HG03342 (cell line): ENCODE data around the gene S100A8.
"Not testable (repeated sequence)": the region's sequence is repeated elsewhere in the genome, so short reads cannot be mapped to it uniquely, and the experiment has no call there.

Source experiments
- ATAC-seq: cut with Tn5 transposase; IDR thresholded peaks from one replicate; pipeline ENCODE4 v1.9.1; 2021; ENCODE audit warnings: mild to moderate bottlenecking, moderate library complexity; ENCODE audit not compliant: unreplicated experiment

The S100A8 gene

DNA sequence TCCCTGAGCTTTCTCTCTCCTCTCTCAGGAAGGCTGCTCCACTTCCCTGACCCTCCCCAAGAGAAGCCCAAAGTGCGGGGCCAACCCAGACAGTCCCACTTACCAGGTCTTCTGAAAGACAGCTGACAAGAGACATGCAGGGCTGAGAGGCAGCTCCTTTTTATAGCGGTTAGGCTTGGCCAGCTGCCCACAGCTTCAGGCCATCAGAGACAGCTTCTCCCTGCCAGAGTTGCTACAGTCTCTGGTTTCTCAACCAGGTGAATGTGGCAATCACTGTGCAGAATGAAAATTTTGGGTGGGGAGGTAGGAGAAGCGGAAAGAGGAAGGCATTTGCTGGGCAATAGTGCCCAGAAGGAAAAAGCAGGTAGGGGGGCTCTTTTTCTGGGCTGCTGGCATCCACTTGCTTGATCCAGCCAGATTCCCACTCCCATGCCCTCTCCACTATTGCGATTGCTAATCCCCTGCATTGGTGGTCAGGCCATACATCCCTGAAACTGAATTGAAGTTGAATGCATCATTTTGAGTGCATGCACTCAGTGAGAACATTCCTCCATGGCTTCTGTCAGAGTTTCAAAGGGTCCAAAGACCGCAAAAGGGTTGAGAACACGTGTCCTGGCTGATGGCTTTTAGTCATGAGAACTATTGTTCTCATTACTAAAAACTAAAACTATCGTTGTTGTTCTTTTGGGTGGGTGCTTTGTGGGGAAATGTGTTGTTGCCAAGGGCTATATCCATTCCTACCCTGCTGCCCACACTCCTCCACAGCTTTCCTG lies at the start of gene S100A8:
TSS of gene S100A8 (minus strand) at position 136 of the 773 bp plus-strand sequence. CDS start 538 bp downstream, outside the sequence.
- no peak for ATAC-seq

DNA sequence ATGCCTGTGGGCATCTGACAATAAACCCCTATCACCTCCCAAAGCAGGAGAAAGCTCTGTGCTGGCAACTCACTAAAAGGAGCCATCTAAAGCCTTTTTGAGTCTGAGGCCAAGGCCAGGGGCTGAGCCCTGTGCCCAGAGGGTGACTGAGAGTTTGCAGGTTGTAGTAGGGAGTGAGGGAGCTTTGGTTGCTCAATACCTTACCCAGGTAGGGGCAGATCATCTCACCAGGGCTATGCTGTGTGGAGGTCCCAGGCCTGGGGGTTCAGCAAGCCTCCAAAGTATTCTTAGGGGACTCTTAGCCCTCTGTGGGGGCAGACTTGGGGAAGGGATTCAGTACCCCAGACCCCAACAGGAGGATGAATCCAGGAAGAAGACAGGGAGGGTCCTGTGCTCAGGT lies 48.4 kb upstream of the S100A8 start:
- no peak for ATAC-seq

DNA sequence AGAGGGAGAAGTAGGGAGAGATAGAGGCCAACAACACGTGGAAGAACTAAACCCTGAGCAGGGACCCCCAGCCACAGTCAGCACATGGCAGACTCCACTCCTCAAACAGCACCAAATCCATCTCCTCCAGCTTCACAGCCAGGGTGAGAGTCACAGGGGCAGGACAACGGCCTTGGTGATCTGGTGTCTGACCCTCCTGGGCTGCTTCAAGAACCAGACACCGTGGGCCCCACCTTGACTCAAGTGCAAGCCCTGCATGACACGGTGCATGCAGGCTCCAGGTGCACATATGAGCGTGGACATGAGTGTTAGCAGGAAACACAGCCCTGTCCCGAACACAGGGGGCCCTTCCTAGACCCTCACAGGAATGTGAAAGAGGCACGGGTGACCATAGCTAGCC lies 47.7 kb upstream of the S100A8 start:
- ATAC-seq: no peak

DNA sequence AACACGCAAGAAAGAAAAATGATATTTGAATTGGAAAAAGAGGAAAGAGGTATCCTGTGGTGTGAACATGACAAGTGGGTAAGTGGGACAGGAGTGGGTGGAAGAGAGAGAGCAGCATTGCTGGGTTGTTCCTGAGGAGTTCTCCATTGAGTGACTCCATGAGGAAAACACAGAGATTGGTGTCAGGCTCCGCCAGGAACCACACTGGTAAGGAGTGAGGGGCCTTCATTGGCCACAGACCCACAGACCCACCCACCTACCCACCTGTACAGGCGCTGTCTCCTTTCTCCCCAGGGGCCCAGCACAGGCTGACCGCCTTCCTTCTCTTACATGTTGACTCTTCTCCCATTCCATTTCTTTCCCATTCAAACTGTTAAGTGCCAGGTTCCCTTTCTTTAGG lies 46.4 kb upstream of the S100A8 start:
- ATAC-seq: no peak

DNA sequence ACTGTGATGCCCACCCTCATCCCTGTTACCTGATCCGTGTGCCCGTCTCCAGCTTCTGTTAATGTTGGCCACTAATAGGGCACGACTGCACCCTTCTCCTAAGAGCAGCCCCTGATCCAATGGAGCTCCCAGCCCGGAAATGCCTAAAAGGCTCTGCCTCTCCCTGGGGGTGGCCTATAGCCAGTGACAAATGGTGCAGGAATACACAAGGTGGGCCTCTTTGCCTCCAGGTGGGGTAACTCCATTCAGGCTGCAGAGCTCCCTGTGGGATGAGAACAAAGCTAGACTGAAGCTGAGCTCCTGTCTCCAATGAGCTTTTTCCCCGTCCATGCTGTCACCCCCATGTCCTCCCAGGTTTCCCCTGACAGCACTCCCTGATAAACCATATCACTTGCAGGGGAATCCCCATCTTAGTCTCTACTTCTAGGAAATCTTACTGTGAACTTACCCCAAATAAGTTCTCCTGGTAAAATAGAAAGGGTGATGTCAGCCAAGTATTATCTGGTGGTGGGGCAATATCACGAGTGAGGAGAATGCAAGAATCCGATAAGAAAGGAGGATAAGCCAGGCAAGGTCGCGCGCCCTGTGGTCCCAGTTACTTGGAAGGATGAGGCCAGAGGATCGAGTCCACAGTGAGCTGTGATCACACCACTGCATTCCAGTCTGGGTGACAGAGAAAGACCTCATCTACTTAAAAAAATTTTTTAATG lies 44.0 kb upstream of the S100A8 start:
- no peak for ATAC-seq

DNA sequence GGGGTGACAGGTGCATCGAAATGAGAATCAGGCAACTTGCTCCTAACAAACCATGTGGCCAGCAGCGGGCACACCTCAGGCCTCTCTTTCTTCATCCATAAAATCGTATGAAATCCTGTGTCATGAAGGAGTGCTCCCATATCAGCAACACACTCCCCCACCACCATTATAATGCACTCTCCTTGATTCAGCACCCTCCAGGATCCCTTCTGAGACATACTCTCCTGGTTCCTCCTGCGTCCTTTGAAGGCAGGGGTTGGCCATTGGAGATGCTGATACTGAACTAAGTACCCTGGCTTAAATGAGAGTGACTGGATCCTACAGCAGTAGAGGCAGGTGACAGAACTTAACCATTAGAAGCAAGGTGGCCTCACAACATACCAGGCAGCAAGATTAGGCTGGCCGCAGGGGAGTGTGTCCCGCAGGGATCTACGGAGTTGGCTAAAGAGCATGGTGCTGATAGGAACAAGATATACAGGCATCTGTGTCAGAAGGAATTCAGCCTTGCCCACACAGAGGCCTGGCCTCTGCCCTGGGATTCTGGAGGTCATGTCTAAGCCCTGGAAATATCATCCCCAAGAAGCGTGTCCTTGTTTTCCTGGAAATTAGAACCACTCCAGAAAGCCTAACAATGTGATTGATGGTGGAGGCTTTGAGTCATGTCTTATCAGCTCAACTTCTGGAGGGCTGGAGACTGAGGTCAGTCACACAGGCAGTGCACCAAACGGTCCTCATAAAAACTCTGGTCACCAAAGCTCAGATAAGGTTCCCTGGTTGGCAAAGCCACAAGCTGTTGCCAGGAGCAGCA lies 42.2 kb upstream of the S100A8 start:
- ATAC-seq: no peak

DNA sequence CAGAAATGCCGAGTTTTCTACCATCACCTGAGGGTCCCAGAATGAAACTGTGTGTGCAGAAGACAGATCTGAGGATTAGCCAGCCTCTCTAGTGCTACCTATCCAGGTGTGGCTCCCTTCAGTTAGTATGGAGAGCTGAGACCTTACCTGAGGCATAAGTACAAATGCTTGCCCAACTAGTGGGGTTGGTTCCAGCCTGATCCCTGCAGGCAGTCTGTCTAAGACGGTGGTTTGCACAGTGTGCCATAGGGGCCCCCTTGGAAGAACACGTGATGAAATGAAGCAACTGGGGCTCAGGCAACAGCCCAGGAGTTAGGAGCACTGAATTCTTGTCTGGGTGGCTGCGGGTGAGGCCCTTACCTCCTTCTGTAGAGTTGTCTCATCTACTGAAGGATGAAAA lies 41.1 kb upstream of the S100A8 start:
- ATAC-seq: no peak

DNA sequence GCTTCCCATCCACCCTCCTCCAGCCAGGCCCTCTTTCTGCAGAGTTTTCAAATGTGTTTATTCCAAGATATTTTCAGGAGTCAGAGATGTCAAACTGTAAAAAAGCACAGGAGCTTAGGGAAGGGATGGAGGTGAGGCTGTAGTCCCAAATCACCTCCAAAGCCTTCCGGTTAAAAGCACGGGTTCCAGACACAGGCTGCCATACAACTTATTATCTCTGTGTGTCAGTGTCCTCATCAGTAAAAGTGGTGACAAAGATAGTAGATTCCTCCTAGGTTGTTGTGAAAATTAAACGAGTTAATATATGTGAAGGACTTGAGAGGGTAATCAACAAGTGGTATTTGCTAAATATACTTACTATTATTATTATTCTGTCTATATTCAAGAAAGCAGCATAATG lies 40.6 kb upstream of the S100A8 start:
- ATAC-seq: no peak

DNA sequence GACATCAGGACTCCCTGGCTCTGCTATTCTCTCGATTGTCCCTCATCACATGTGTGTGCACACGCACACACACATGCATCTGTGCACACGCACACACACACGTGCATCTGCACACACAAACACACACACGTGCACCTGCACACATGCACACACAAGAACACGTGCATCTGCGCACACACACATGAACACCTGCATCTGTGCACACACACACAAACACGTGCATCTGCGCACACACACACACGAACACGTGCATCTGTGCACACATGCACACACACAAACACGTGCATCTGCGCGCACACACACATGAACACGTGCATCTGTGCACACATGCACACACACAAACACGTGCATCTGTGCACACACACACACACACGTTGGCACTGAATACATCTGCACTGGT lies 40.1 kb upstream of the S100A8 start:
- no peak for ATAC-seq

DNA sequence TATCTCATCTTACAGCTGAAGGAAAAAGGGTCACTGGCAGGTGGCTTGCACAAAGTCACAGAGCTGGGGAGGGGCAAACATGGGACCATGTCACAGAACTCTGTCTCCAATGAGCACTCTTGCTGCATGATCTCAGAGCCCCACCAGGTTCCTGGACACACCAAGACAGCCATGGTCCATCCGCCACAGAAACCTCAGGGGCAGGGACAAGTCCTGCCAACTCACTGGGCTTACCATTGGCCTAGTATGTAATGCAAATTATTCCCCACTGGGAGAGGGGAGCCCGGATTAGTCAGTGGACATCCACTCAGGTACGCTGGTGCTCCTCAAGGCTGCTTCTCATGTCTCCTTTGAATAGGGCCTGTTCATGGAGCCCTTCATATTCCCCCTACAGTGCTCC lies 39.7 kb upstream of the S100A8 start:
- ATAC-seq: no peak

DNA sequence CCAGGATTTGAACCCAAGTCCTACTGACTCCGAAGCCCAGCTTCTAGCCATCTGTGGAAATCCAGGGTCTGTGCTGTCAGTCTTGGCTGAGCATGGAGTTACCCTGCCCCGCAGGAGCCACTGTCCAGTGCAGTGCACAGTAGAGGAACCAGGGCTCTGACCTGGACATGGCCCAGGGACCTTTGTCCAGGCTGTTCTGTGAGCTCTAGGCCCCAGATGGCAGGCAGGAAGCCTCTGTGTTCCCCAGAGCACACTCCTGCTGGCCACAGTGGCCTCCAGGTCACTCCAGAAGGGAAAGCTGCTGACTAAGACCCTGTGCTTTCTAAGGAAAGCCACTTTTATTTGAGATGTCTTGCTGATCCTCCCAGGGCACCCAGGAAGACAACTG lies 39.3 kb upstream of the S100A8 start:
- no peak for ATAC-seq

DNA sequence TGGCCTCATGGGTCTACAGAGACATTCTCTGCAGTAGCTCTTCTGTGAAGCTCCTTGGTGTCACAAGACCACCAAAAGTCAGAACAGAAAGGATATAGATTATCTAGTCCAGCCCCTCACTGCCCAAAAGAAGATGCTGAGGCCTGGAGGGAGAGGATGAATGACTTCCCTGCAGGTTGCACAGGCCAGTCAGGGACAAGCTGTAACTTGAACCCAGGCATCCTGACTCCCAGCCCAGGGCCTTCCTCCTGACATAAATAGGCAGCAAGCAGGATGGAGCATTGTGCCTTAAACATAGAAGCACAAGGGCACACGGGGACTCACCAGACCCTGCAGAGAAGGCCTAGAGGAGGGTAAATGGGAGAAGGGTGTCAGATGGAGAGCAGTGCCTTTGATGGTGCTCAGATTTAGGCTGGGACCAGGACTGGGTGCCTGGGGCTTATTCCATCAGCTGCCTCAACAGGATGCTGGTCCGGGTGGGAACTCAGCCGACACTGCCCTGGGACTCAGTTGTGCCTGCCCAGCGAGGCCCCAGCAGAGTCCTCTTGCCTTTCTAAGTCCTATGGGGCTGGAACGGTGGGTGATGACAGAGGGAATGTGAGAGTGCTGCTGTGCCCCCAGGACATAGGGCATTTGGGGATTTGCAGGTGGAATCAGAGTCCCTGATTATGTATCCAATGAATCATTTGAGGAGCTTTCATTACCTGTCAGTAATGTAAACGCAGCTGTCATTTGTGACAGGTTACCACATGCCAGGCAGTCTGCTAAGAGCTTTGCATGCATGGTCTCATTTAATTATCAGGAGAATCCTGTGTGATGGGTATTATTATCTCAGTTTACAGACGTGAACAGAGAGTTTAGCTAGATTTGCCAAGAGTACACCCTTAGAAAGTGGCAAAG lies 38.6 kb upstream of the S100A8 start:
- no peak for ATAC-seq

DNA sequence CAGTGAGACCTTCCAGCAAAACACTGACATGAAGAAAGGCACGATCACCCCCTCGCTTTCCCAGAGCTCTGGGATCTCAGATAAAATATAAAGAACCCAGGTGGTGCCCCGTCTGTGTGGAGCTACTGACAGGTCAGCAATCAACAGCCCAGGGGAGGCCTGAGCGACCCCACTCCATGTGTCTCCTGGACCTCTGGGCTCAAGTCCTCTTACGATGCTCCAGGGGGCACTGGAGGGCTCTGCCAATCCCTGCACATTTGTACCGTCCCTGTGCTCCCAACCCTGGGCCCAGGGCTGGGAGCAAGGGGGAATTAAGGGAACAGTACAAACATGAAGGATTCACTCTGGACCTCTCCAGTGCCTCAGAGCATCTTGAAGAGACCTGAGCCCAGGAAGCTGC lies 37.9 kb upstream of the S100A8 start:
- no peak for ATAC-seq

DNA sequence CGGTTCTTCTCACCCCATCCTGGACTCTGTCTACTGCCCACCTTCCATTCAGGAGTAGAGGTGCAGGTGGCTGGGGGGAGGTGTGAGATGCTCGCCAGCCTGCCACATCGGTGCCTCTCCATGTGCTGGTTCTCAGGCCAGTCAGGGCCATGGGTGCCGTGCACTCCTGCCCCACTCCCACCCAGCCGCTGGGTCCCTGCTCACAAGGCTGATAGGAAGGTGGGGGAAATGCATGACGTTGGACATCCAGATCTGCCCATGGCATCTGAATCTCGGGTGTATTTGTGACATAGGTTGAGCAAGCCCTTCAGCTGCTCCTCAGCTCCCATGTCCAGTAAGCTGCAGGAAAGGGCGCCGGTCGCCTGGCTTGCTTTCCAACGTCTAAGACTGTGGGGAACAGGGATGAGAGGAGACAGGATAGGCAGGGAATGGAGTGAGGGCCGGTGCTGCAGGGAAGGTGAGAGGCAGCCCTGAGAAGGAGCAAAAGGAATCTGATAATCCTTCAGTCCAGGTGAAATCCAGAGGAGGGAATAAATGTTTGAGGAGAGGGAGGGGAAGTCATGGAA lies 37.3 kb upstream of the S100A8 start:
- ATAC-seq: no peak

DNA sequence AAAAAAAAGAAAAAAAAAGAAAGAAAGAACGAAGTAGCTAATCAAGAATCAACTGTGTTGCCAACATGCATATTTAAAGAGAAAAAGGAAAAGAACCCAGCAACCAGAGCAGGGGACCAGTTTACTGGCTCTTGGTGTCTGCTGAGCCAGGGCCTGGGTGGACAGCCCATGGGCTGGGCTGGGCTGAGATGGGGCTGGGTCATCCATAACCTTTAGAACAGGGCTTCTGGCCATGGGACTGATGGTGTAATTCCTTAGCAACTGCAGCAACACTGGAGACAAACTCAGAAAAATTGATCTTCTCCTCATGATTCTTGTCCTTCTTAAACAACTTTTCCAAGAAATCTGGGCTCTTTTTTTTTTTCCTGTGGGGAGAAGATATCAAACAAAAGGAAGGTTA lies 35.9 kb upstream of the S100A8 start:
- ATAC-seq: no peak

DNA sequence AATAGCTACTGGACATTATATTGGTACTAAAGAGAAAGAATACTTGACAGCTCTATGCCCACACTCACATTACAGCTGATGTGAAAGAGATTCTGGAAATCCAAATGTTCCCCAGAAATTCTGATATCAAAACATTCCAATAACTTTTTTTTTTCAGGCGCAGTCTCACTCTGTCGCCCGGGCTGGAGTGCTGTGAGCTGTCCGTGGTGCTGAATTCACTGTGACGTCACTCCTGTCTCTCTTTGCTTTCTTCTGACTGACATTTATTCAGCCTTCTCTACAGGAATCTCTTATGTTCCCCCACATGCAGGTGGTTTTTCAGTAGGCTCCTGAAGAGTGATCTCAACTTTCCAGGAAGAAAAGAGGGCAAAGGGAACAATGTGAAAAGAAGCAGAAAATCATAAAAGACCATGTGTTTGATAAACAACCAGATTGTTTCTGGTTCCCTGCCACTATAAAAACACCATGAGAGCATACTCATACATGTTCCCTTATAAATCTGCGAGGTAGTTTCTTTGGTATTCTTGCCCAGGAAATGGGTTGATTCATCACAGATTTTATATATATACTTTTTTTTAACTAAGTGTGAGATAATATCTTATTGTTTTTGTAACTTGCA lies 31.7 kb upstream of the S100A8 start:
- no peak for ATAC-seq

DNA sequence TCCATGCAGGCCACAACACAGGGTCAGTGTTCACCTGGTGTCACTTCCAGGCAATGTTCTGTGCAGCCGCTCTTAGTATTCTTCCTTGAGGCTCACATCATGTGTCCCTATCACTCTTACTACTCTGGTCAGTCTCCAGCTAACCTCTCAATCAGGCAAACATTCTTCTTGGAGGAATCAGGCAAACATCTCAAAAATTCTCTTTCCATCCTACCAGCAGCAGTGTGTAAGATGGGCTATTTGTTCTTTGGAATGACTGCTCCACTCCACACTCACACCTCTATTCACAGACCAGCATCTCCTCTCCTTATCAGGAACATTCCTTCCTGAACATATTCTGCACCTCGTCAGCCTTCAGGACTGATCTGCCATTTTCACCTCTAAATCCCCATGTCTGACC lies 29.4 kb upstream of the S100A8 start:
- no peak for ATAC-seq

DNA sequence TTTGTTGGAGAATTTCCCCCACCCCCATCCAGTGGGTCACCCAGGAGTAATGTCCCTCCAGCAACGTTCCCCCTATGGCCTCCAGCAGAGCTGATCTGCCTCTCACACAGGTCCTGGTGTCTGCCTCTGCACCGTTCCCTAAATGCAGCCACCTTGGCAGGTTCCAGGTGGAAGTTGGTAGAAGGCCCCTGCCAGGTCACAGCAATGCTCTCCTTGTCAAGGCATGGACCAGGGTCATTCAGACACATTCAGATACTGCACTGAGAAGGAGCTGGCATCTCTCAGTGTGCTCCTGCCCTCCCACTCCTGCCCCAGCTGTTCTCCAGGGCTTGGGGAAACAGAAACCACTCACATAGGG lies 28.5 kb upstream of the S100A8 start:
- ATAC-seq: not testable (repeated sequence)

DNA sequence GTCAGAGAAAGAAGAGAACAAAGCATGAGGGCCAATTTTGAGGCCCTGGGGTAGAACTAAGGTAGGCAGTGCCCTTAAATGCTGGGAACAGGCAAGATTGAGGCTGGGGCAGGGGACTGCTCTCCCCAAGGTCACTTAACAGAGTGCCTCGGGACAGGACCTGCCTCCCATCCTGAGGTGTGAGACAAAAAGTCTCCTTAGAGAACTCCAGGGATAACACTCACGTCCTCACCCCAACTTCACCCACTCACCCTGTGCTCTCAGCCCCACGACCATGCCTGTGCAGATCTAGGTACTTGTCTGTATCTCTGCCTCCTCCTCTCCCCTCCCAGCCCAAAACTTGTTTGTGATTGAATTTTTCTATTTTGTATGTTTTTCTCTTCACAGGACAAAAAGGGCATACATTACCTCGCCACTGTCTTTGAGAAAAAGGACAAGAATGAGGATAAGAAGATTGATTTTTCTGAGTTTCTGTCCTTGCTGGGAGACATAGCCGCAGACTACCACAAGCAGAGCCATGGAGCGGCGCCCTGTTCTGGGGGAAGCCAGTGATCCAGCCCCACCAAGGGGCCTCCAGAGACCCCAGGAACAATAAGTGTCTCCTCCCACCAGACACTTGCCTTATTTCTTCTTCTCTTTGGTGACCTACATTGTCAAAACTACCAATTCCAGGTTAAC lies 28.0 kb upstream of the S100A8 start:
- ATAC-seq: not testable (repeated sequence)
